Pulmonary artery endothelial cell (primary cell): ENCODE measurements around the gene AFF2. TPM values are rescaled to one million over a fixed set of nuclear protein-coding genes. Genes with fewer than 3 reads are reported as not detected.

Experiments used
- DNase-seq: peaks from one replicate; pipeline ENCODE4 v3.0.0-alpha.2; 2011; ENCODE audit warnings: low read depth, low spot score
- total RNA-seq: library from RNA; depleted of rRNA; stranded (reverse); fragments of >200 nt; gene quantifications from 2 replicates; pipeline ENCODE4 v1.2.3, GENCODE V29; 2014

The AFF2 gene
- total RNA-seq, 1 donor from 2014 or later, result 0.26 TPM

DNA sequence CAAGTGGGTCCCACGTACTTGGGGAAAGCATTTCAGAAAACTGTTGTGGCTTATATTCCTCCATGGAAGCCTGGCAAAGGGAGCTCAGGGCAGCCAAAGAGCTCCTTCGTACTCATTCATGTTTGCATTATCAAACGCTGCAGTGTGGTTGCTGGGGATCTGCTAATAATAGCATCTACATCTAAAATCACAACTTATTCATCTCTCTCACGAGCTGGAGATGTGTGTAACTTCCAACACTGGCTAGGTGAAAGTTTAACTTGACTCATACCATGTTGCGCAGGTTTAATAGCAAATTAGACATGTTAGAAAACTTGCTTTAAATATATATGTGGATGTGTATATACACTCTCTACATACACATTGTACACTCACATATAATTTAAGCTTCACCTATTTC, 415.1 kb downstream of the AFF2 start:
- no peak for DNase-seq

DNA sequence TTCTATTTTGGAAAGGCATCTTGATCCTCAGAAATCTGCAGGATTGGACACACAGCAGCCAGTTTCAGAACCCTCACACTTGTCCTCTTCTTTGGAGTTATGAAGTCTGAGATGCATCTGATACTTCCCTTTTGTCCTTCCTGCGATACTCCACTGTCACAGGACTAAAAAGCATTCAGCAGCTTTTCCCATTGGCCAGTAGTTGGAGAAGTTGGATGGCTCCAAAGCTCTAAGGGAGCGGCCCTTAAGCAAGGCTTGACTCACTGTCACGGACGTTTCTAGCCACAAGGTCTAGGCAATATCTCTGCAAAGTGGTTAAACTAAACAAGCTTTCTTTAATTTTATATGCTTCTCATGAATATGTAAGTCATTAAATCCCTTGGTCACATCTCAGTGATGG, 417.0 kb downstream of the AFF2 start:
- DNase-seq, result no peak

DNA sequence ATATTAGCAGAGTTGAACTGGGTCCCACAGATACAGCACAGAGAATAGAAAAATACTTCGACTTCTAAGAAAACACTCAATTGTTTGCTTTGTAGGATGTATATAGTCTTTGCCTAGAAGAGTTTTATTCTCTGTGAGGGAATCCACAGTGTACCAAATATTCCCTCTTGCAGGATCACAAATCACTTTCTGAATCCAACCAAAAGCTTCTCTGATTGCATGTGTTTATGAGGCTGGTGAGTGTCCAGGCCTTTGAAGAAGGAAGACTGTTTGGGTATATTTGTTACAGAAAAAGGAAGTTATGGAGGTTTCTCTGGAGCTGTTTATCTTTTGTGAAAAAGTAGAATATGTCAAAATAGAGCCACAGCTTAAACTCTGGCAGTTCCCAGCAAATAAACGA, 423.2 kb downstream of the AFF2 start:
- DNase-seq, result no peak

- DNase-seq, result no peak
Observed at GRCh38 chrX:148926371-148926770, 426.0 kb downstream of the AFF2 start.

DNA sequence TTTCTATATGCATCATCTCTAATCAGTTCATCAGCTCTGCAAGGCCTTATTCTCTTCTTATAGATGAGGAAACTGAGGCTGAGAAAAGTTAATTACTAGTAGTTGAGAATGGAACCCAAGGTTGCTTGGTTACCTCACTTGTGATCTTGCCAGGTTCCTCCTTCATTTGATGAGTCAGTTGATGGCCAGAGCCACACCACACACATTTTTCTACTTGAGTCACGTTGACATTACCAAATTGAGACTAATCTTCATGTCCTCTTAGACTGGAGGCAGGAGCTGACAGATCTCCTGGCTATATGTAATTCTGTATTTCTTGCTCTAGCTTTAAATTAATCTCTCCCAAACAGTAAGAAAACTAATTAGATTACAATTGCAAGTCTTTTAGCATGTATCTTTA, 428.4 kb downstream of the AFF2 start:
- no peak for DNase-seq

DNA sequence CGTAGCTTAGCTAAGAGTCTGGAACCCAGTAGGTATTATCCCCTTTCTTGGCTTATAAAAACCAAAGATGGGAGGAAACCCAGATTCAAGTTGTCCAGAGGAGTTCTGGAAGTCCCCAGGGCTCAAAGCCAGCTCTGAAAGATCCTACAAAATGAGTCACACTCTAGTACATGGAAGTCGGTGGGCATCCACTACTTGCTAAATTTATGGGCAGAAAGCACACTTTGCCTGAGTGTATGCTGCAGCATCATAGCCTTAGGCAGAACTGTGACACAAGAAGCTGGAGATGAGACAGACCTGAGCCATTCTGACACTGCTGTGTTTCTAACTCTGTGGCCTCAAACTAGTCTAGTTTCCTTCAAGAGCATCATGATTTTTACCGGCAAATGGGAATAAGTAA, 429.3 kb downstream of the AFF2 start:
- DNase-seq, result no peak

- DNase-seq, result no peak
Observed at GRCh38 chrX:148930206-148930729, 429.9 kb downstream of the AFF2 start.

DNA sequence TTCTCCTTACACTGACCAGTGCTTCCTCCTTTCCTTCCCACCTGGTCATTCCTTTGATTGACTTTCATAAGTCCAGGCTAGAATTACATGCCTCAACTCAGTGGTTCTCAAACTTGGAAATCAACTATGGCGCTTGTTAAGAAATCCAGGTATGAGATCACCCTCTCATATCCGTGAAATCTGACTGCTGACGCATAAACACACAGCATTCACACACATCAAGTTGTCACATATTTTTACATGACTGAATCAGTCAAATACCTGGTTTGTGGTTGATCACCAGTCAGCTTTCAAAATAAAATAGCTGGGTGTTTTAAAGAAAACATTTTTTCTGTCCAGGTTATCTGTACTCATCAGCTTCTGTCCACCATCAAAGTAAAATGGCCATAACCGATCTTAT, 433.5 kb downstream of the AFF2 start:
- no peak for DNase-seq

DNA sequence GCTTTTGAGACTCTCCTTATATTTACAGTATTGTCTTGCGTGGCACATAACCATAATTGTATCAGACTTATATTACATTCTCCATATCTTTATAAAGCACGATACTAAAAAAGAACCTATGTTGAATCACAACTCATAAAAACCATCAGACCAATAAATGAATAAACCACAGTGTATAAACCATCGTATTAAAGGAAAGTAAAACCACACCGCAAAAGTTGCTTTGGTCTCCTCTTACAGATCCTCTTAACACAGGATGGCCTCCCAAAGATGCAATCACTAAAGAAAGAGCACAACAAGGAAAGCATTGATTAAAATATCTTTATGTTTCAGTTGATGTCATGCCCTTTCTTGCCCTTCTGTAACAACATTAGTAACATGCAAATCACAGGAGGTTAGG, 437.9 kb downstream of the AFF2 start:
- no peak for DNase-seq

GRCh38 chrX:148940411-148940996, 440.1 kb downstream of the AFF2 start:
- no peak for DNase-seq

DNA sequence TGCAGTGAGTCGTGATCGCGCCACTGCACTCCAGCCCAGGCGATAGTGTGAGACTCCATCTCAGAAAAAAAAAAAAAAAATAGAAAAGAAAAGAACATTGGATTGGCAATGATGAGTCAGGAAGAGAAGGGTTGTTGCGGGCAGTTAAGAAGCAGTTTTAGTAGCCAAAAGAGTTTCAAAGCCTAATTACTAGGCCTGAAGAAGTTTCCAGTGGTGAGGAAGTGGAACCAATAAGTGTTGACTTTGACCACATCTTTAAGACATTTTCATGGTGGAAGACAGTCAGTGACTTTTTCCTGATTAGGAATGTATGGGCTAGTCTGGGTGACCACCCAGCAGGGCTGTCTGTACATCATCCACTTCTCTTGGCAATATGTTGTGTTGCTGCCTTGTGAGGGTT, 442.3 kb downstream of the AFF2 start:
- DNase-seq, result no peak

- DNase-seq, result no peak
Observed at GRCh38 chrX:148947399-148947975, 447.1 kb downstream of the AFF2 start.

- no peak for DNase-seq
Observed at GRCh38 chrX:148956352-148956751, 455.9 kb downstream of the AFF2 start.

GRCh38 chrX:148958901-148959300, 458.5 kb downstream of the AFF2 start:
- DNase-seq, result no peak

- DNase-seq, result no peak
Observed at GRCh38 chrX:148960060-148960459, 459.6 kb downstream of the AFF2 start.

DNA sequence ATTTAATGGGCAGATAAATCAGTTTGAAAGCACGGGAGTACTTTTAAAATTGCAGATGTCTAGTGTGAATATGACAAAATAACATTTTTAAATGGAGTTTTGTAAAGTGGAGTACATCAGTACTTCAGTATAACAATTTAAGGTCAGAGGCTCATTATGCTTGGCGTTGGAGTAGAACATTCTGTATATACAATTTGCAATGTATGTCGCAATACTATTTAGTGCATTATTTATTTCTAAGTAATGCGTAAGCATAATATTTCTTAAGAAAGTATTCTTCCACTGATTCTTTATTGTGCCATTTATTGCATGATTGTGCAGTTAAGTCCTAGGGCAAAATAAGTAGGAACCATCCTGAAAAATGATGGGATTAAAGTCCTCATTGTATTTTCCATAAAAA, 461.6 kb downstream of the AFF2 start:
- DNase-seq, result no peak

DNA sequence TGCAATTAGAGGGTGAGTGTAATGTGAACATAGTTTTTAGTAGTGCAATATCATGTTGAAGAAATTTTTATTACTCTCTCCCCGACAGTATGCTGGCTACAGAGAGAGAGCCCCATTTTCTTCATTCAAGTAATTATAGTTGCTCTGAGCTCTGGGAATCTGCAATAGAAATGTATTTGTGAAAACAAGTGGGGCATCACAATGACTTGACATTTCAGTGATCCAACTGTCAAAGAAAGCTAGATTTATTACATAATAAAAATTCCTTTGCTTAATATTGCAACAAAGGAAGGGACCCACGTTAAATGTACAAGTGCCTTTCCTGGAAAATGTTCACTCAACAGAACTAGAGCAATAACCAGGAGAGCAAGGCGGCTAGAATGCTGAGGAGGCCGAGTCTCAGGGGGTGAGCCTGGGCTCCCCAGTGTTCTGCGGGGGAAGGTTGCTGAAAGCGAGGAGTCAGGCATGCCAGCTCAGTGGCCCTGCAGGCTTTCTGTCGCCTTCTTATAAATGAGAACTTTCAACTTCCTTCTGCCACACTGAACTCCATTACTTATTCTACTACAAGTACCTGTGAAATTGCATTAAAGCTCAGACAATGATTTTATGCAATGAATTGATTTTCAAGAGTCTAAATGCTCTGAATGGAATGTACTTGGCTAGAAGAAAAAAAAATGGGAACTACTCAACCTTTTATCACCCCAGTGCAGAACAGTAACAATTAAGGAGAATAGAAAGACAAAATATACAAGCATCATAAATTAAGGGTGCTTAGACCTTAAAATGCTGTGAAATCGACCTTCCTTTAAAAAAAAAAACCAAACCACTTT, 476.4 kb downstream of the AFF2 start:
- no peak for DNase-seq

- no peak for DNase-seq
Observed at GRCh38 chrX:148979786-148980185, 479.4 kb downstream of the AFF2 start.

GRCh38 chrX:148984238-148984637, 483.8 kb downstream of the AFF2 start:
- DNase-seq, result no peak

DNA sequence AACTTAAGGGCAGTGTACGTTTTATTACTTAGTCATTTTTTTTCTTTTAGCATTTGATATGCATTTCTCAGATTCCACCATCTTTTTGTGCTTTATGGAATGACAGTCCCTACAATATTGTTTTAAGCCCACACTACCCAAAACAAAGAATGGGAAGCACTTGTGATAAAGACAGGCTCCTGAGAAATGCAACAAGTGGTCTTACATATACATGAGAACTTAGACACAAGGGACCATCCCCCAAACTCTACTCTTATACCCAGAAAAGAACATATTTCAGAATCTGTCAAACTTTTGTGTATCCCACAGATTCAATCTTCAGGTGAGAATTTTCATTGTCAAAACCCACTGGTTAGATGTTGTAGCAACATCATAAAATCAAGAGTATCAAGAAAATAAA, 491.1 kb downstream of the AFF2 start:
- DNase-seq, result no peak

- DNase-seq, result no peak
Observed at GRCh38 chrX:148995661-148996060, 495.2 kb downstream of the AFF2 start.

DNA sequence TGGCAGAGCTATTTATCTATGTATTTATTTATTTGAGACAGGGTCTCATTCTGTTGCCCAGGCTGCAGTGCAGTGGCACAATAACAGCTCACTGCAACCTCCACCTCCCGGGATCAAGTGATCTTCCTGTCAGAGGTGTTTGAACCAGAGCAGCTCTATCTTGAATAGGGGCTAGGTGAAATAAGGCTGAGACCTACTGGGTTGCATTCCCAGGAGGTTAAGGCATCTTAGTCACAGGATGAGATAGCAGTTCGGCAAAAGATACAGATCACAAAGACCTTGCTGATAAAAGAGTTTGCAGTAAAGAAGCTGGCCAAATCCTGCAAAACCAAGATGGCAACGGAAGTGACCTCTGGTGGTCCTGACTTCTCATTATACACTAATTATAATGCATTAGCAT, 501.9 kb downstream of the AFF2 start:
- DNase-seq, result no peak
